Measurements from ENCODE around the gene TRIM65. TPM values are rescaled to one million over a fixed set of nuclear protein-coding genes. Genes with fewer than 3 reads are reported as not detected.

Gene TRIM65
- total and polyA plus RNA-seq, 10 of the 15 experiments (the other 5 are each of a cell fraction or from before 2014, with no cell fraction given) = 1.4 to 26.0 (median 10.8) TPM

GRCh38 chr17:75922173-75922961 lies 25.6 kb upstream of the TRIM65 start (continued):
- TF ChIP-seq, protein P1, sequence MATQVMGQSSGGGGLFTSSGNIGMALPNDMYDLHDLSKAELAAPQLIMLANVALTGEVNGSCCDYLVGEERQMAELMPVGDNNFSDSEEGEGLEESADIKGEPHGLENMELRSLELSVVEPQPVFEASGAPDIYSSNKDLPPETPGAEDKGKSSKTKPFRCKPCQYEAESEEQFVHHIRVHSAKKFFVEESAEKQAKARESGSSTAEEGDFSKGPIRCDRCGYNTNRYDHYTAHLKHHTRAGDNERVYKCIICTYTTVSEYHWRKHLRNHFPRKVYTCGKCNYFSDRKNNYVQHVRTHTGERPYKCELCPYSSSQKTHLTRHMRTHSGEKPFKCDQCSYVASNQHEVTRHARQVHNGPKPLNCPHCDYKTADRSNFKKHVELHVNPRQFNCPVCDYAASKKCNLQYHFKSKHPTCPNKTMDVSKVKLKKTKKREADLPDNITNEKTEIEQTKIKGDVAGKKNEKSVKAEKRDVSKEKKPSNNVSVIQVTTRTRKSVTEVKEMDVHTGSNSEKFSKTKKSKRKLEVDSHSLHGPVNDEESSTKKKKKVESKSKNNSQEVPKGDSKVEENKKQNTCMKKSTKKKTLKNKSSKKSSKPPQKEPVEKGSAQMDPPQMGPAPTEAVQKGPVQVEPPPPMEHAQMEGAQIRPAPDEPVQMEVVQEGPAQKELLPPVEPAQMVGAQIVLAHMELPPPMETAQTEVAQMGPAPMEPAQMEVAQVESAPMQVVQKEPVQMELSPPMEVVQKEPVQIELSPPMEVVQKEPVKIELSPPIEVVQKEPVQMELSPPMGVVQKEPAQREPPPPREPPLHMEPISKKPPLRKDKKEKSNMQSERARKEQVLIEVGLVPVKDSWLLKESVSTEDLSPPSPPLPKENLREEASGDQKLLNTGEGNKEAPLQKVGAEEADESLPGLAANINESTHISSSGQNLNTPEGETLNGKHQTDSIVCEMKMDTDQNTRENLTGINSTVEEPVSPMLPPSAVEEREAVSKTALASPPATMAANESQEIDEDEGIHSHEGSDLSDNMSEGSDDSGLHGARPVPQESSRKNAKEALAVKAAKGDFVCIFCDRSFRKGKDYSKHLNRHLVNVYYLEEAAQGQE (IDR thresholded peaks at IDR 0.05; ENCODE audit: low read depth, low read length) = no peak
- TF ChIP-seq JUNB (IDR thresholded peaks at IDR 0.05) (no peak), RELA (IDR thresholded peaks at IDR 0.05; ENCODE audit: borderline replicate concordance, partially characterized antibody) (no peak), FOXK2 (IDR thresholded peaks at IDR 0.05) (no peak), SMAD1 (IDR thresholded peaks at IDR 0.05; ENCODE audit: low read depth, partially characterized antibody) (no peak), YY1 (IDR thresholded peaks at IDR 0.05; ENCODE audit: low read depth, low read length) (no peak), POLR2A (IDR thresholded peaks at IDR 0.05; ENCODE audit: low read depth, low read length) (no peak)

DNA sequence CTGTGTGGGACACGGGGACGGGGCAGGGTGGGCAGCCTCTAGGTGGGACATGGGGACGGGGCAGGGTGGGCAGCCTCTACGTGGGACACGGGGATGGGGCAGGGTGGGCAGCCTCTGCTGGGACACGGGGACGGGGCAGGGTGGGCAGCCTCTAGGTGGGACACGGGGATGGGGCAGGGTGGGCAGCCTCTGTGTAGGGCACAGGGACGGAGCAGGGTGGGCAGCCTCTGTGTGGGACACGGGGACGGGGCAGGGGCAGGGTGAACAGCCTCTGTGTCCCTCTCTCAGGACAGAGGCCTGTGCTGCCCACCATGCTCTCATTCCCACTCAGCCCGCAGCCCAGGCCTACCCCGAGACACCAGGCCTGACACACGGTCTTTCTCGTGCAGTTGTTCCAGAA lies 24.8 kb upstream of the TRIM65 start:
- intact Hi-C loops (cut with micrococcal nuclease; ENCODE audit: unreplicated experiment) (no loop called here), in situ Hi-C loops (cut with MboI) (no loop called here)
- H3K79me2 ChIP-seq (ENCODE audit: control insufficient read depth, insufficient read depth, low read length) = no peaks in the 10 kb centered on the region
- no peak for DNase-seq (ENCODE audit: low read depth, low spot score)
- H3K36me3 ChIP-seq (ENCODE audit: control insufficient read depth in 2 of 2, insufficient read depth in 2 of 2, low read length in 1 of 2) = no peaks in the 10 kb centered on the region
- RAD21 ChIA-PET (ENCODE audit: unreplicated experiment) = no interaction called here
- no peaks in the 10 kb centered on the region for H3K4me1 ChIP-seq (ENCODE audit: control insufficient read depth, insufficient read depth, low read length)
- no TSS peak for BruUV-seq (replicated peaks)
- H3K9ac ChIP-seq (ENCODE audit: control insufficient read depth, insufficient read depth, low read length) = no peak overlapping the region
- WGBS (ENCODE audit: insufficient coverage, insufficient replicate concordance, low lambda C conversion rate, missing lambda C conversion rate) = 86% methylated on average over 4 of the region's 15 CpGs
- no peaks in the 10 kb centered on the region for H3K27me3 ChIP-seq (replicated peaks in 1 of 2; ENCODE audit: control insufficient read depth in 2 of 2, insufficient read depth in 2 of 2, low read length in 1 of 2)
- no peak overlapping the region for H3K4me2 ChIP-seq (ENCODE audit: control insufficient read depth, insufficient read depth)
- H3K4me3 ChIP-seq = no peak overlapping the region
- H3K27ac ChIP-seq (ENCODE audit: control insufficient read depth, insufficient read depth) = no peak overlapping the region
- H2AFZ ChIP-seq (ENCODE audit: control insufficient read depth, low read depth, low read length) = no peak overlapping the region
- no peaks in the 10 kb centered on the region for H3K9me3 ChIP-seq (replicated peaks; ENCODE audit: control insufficient read depth, insufficient read depth, low read length)
- no peak for ATAC-seq
- POLR2A ChIA-PET = no interaction called here
- no peaks in the 10 kb centered on the region for H4K20me1 ChIP-seq (ENCODE audit: control insufficient read depth, insufficient read depth)
- no peak for FAIRE-seq
- CTCF ChIA-PET = no interaction called here
- SMC1A ChIA-PET (ENCODE audit: uncharacterized antibody, unreplicated experiment) = no interaction called here
- TF ChIP-seq, protein P2, sequence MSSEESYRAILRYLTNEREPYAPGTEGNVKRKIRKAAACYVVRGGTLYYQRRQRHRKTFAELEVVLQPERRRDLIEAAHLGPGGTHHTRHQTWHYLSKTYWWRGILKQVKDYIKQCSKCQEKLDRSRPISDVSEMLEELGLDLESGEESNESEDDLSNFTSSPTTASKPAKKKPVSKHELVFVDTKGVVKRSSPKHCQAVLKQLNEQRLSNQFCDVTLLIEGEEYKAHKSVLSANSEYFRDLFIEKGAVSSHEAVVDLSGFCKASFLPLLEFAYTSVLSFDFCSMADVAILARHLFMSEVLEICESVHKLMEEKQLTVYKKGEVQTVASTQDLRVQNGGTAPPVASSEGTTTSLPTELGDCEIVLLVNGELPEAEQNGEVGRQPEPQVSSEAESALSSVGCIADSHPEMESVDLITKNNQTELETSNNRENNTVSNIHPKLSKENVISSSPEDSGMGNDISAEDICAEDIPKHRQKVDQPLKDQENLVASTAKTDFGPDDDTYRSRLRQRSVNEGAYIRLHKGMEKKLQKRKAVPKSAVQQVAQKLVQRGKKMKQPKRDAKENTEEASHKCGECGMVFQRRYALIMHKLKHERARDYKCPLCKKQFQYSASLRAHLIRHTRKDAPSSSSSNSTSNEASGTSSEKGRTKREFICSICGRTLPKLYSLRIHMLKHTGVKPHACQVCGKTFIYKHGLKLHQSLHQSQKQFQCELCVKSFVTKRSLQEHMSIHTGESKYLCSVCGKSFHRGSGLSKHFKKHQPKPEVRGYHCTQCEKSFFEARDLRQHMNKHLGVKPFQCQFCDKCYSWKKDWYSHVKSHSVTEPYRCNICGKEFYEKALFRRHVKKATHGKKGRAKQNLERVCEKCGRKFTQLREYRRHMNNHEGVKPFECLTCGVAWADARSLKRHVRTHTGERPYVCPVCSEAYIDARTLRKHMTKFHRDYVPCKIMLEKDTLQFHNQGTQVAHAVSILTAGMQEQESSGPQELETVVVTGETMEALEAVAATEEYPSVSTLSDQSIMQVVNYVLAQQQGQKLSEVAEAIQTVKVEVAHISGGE (CRISPR knock-in tag; IDR thresholded peaks at IDR 0.05) = no peak
- no peak for TF ChIP-seq BCL11A (IDR thresholded peaks at IDR 0.05; ENCODE audit: low read depth, low read length)
- TF ChIP-seq TARDBP (IDR thresholded peaks at IDR 0.05; ENCODE audit: borderline replicate concordance) = no peak
- no peak for TF ChIP-seq BACH1 (IDR thresholded peaks at IDR 0.05; ENCODE audit: borderline replicate concordance)
- TF ChIP-seq KLF5 (IDR thresholded peaks at IDR 0.05; ENCODE audit: partially characterized antibody) = no peak
- no peak for TF ChIP-seq JUNB (IDR thresholded peaks at IDR 0.05)
- no peak for TF ChIP-seq USF2 (IDR thresholded peaks at IDR 0.05; ENCODE audit: borderline replicate concordance, low read depth, low read length)
- no peak for TF ChIP-seq YBX1 (IDR thresholded peaks at IDR 0.05)
- TF ChIP-seq, protein P3, sequence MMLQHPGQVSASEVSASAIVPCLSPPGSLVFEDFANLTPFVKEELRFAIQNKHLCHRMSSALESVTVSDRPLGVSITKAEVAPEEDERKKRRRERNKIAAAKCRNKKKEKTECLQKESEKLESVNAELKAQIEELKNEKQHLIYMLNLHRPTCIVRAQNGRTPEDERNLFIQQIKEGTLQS (IDR thresholded peaks at IDR 0.05; ENCODE audit: borderline replicate concordance, extremely low read depth, low read depth, low read length) = no peak
- TF ChIP-seq STAT1 (conservative IDR thresholded peaks at IDR 0.05) = no peak

All from GM12878 (cell line).